ENCODE results near the gene MRGPRD. TPM values are rescaled to one million over a fixed set of nuclear protein-coding genes. Genes with fewer than 3 reads are reported as not detected.

The MRGPRD gene
- total and polyA plus RNA-seq, 2 of the 8 experiments (the other 6 are each of a cell fraction or from before 2014, with no cell fraction given) = not detected

GRCh38 chr11:68948496-68948895 is 32.3 kb downstream of the MRGPRD start (continued):
- TF ChIP-seq KDM1A (IDR thresholded peaks at IDR 0.05; ENCODE audit: borderline replicate concordance, low read length) (no peak), GABPA (IDR thresholded peaks at IDR 0.05; ENCODE audit: borderline replicate concordance, insufficient read depth, low read length) (no peak), NANOG (IDR thresholded peaks at IDR 0.05; ENCODE audit: insufficient read depth, low read depth, low read length, poor library complexity, severe bottlenecking) (no peak)

All from H1 (cell line).